Uterus (tissue), 2 donors: ENCODE results near the gene STK11.

Source experiments
- POLR2A ChIP-seq, 2 donors: fragments of 450-650 bp; IDR thresholded peaks; one replicate each; pipeline ENCODE4 v1.6.1; 2016; ENCODE audit warnings: antibody characterized with exemption in 2 of 2, mild to moderate bottlenecking in 1 of 2, moderate library complexity in 1 of 2
- TF ChIP-seq, protein P1 (sequence below), 4 experiments: fragments of 200-600 bp in 2 of 4; fragments of 450-650 bp in 2 of 4; sonication (generic) in 2 of 4; IDR thresholded peaks; one replicate each; pipeline ENCODE4 v1.5.1; 2016 to 2019; ENCODE audit warnings: antibody characterized with exemption in 4 of 4, mild to moderate bottlenecking in 2 of 4, moderate library complexity in 1 of 4

DNA sequence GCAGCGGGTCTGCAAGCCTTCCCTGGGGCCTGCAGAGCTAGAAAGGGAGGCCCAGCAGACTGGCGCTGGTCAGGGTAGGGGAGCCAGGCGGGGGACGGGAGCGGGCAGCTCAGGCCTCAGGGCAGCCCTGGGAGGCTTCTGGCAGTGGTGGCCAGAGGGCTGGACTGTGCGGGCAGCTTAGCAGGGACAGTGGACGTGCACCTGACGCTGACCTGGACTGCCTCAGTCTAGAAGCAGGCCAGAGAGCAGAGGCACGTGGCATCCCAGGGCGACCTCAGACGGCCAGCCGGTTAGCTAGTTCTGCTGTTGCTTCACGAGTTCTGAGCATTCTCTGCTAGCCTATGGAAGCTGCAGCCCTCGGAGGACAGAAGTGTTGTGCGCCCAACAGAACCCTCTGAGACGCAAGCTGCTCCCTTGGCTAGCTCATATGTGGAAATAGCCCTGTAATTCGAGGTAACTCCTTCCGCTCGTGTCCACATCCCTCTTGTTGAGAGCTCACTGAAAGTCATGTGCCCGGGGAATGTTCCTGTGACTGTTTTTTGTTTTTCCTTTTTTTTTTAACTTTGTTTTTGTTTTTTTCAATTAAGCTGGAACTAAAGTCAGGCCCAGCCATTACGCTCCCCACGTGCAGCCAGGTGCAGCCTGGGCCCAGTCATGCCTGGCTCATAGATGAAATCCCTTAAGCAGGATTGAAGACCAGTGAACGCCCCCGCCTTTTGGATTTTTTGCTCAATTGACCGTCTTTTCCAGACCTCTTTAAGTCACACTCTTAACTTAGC lies 67.9 kb downstream of the STK11 start:
- no peak for TF ChIP-seq POLR2A (IDR thresholded peaks at IDR 0.05)
- TF ChIP-seq, protein P1, sequence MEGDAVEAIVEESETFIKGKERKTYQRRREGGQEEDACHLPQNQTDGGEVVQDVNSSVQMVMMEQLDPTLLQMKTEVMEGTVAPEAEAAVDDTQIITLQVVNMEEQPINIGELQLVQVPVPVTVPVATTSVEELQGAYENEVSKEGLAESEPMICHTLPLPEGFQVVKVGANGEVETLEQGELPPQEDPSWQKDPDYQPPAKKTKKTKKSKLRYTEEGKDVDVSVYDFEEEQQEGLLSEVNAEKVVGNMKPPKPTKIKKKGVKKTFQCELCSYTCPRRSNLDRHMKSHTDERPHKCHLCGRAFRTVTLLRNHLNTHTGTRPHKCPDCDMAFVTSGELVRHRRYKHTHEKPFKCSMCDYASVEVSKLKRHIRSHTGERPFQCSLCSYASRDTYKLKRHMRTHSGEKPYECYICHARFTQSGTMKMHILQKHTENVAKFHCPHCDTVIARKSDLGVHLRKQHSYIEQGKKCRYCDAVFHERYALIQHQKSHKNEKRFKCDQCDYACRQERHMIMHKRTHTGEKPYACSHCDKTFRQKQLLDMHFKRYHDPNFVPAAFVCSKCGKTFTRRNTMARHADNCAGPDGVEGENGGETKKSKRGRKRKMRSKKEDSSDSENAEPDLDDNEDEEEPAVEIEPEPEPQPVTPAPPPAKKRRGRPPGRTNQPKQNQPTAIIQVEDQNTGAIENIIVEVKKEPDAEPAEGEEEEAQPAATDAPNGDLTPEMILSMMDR (IDR thresholded peaks at IDR 0.05), result no peak
